HG02870 (cell line): ENCODE measurements around the gene ZNF407.

Experiments
- ATAC-seq: cut with Tn5 transposase; IDR thresholded peaks from one replicate; pipeline ENCODE4 v1.9.1; 2021; ENCODE audit warnings: mild to moderate bottlenecking, moderate library complexity; ENCODE audit not compliant: unreplicated experiment

The ZNF407 gene

DNA sequence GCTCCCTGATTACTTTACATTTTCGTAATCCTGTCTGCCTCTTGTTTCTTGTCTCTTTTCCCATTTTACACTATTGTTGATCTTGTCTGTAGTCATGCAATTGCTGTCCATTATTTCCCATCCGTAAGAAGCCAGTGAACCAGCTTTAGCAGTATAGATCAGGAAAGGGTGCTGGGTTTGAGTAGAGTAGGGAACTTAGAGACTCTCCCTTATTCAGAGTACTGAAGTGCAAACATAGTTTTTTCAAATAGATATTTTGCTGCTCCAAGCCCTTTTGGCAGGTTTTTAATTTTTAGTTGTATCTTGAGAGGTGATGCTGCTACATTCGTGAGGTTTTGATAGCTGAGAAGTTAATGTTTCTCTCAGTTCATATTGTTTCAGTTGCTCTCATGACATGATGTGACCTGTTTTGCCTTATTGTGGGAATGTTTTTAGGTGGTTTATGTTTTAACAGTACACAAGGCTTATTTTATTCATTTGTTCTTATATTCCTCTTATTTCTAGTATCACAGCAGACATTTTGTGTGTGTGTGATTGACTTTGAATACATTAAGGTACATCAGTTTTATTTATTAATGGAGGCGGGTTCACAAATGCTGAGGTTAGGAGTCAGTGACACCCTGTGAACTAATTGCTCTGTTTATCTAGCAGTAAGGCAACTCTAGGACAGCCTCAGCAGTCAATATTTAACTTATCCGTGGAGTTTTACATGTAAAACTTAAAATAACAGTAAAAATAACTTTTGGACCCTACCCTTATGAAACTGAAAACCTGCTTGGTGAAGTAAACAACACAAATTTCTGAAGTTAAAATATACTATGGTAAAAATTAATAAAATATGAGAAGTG is 118.4 kb downstream of the ZNF407 start:
- ATAC-seq = no peak

GRCh38 chr18:74718312-74718711 is 120.6 kb downstream of the ZNF407 start:
- no peak for ATAC-seq

DNA sequence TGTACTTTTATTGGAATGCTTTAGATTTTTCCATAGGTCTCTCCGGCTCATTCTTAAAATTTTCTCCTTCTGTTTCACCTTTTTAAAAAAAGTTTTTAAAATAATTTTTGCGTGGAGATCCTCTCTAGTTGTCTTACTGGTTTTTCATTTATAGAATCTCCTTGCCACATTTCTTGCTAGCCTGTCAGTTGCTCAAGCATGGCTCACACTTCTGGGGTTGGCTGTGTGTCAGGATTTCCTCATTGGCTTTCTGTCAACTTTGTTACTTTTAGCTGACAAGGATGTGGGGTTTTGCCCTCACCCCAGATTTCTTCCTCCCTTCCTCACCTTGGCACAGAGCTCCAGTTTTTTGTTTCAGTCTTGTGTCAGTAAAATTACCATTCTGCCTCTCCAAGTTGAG is 124.6 kb downstream of the ZNF407 start:
- no peak for ATAC-seq

DNA sequence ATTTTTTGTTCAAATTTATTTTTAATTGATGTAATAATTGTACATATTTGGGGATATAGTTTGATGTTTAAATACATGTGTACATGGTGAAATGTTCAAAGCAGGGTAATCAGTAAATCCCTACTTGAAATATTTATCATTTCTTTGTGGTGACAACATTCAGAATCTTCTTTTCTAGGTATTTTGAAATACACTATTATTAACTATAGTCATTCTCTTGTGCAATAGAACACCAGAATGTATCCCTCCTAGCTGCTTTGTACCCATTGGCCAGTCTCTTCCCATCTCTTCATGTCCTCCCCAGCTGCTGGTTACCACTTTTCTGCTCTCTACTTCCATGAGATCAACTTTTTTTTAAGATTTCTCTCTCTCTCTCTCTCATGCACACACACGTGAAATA is 126.5 kb downstream of the ZNF407 start:
- ATAC-seq = no peak

- ATAC-seq = no peak
These were observed 128.0 kb downstream of the ZNF407 start for GRCh38 chr18:74725690-74726089.

DNA sequence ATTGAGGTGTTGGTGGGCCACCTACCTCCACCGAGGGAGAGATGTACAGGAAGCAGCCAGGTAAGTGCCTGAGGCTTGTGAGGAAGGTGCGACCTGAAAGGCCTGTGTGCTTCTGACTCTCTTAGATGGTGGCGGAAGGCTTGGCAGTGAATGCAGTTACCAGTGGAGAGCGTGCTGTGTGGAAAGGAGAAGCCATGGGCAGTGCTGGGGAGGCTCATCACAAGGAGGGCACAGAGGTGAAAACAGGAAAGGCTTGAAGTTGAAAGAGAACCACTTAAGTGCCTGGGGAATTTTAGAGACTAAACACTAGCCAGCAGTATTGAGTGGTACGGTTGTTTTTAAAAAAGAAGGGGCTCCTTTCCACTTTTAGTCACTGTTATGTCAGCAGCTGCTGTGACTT is 130.9 kb downstream of the ZNF407 start:
- no peak for ATAC-seq

DNA sequence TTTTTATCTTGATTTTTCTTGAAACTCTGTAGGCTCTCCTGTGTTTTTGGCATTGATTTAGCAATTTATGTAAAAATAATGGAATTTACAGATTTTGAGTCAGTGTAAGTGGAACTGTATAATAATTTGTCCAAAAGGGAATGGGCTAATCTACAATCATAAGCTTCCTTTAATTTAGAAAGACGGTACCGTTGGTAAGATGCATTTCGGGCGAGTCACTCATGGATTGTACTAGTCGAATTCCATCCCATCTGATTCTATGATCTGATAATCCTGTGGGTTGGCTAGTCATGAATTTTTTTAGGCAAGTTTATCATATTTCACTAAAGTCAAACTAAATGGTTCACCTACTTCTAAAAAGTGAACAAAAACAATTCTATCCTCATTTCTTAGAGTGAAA is 133.4 kb downstream of the ZNF407 start:
- no peak for ATAC-seq

- ATAC-seq = no peak
These were observed 134.7 kb downstream of the ZNF407 start for GRCh38 chr18:74732380-74732779.

- ATAC-seq = no peak
These were observed 135.9 kb downstream of the ZNF407 start for GRCh38 chr18:74733598-74733997.

- ATAC-seq = no peak
These were observed 136.4 kb downstream of the ZNF407 start for GRCh38 chr18:74734013-74734444.

- ATAC-seq = no peak
These were observed 142.3 kb downstream of the ZNF407 start for GRCh38 chr18:74739926-74740325.

DNA sequence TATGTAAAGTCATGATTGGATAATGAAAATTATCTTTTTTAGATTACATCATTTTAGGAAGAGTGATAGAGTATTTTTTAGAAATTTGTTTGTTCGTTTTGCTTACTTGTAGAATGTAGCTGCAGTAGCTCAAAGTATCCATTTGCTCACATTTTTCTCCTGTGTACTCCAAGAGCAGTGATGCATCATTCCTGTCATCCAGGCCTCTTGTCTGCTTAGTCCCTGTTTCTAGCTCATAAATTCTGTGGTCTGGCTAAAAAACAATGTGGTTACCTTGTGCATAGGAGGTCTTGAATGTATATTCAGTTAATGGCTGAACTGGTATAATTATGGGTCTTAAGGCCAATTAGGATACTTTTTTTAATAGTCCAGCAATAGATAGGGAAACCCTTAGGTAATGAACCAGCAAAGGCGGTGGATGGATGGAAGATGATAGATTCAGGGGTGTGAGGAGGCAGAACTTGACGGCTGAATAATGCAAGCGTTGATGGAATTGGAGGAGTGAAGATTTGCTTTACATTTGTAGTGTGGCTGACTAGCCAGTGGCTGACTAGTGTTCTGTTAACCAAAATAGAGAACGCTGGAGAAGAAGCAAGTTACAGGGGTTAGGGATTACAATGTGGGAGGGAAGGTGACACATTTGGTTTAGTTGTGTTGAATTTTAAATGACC is 145.0 kb downstream of the ZNF407 start:
- no peak for ATAC-seq

DNA sequence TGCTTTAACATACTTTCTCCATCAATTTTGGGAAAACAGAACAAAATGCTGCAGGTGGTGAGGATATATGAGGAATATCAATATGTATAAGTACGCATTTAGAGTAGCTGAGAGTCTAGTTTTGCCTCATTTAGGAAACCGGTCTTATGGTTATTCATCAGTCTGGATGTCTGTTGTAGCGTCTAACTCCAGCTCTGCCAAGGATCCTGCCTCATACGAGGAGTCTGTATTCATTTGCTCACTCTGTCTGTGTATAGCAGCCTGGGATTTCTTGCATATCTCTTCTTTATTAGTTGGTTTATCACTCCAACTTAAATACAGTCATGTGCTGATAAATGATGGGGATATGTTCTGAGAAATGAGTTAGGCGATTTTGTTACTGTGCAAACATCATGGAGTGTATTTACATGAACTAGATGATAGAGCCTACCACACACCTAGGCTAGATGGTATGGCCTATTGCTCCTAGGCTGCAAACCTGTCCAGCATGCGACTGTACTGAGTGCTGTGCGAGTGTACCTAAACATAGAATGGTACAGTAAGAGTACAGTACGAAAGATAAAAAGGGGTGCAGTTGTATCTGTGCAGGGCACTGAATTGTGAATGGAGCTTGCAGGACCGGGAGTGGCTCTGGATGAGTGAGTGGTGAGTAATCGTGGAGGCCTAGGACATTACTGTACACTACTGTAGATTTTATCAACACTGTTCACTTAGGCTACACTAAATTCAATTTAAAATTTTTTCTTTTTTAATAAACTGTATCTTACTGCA is 148.1 kb downstream of the ZNF407 start:
- no peak for ATAC-seq

DNA sequence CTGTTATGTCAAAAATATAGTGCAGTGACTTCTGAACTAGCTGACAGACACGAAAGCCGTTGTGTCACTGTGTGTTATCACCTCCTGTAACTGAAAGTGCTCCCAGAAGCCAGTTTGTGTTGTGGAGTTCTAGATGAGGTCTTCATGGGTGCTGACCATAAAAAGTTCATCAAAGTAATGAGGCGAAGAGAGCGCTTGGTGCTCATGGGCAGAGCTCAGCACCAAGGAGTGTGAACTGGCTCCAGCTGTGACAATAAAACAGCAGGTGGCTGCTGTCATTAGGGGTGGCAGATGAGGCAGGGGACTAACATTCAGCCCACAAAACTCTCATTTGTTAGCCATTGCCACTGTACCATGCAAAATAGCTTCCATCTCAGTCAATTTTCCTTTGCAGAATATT is 151.1 kb downstream of the ZNF407 start:
- ATAC-seq = no peak

DNA sequence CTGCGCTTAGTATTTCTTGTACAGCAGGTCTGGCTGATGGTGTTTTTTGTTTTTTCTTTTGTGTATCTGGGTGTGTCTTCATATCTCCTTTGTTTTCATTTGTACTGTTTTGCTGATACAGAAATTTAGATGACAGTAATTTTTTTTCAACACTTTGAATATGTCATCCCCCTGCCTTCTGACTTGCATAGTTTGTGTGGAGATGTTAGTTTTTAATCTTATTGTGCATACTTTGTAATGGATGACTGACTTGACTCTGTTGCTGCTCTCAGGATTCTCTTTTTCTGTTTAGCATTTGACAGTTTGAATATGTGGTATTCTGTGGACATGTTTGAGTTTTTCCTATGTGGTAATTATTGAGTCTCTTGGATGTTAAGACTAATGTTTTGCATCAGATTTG is 161.3 kb downstream of the ZNF407 start:
- no peak for ATAC-seq

DNA sequence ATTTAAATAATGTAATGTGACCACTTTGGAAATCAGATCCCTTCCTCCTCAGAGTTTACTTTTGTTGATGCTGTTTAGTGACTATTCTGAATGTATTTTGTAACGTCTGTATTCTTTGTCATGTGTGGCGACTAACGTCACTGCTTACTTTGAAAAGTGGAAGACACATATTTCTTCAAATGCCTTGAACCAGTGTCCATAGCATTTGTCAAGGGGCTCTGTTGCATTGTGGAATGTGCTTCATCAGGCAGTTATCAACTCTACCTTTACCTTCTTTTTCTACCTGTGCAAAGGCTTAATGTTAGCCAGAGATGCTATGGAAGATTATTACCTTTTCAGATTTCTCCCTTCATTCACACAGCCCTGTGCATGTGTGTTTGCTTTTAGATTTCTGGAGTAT is 162.4 kb downstream of the ZNF407 start:
- no peak for ATAC-seq

DNA sequence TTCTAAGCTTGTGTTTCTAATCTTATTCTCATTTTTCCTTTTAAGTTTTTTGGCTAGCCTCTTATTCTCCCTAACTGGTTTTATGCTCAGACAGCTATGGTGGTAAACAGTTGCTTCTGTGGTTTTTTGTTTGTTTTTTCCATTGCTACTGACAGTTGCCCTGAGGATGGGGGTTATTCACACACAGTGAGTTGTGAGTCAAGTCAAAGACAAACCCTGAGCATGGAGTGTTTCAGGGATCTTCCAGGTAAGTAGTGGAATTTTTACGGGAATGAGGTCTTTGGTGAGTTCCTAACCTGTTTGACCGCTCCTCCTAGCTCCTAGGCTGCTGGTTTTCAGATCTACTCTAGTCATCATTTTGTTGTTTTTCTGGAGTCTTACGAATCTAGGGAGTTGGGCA is 162.8 kb downstream of the ZNF407 start:
- no peak for ATAC-seq

DNA sequence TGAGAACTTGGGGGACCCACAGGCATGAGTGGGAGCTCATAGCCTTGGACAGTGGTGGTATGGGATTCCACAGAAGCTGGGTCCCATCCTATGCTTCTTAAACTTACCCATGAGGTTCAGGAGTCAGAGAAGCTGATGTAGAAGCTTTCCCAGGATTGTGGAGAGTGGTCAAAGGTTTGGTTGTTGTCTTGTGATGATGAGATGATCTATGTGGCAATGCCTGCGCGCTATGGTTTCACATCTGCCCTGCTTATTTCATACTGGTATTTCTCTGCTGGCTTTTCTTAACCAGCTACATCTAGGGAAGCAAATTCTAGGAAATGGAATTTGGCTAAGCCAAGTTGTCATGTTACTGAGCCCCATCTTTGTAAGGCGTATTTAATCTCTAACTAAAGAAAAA is 168.6 kb downstream of the ZNF407 start:
- no peak for ATAC-seq

GRCh38 chr18:74768096-74768495 is 170.4 kb downstream of the ZNF407 start:
- no peak for ATAC-seq

DNA sequence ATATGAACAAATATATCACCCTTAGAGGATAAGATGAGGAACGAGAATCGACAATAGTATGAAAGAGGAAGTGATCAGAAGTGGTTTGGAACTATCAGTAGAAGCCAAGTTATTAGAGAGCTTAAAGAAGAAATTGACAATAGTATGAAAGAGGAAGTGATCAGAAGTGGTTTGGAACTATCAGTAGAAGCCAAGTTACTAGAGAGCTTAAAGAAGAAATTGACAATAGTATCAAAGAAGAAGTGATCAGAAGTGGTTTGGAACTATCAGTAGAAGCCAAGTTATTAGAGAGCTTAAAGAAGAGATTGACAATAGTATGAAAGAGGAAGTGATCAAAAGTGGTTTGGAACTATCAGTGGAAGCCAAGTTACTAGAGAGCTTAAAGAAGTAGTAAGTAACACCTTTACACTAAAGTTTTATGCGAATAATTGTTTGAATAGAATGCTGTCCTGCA is 175.5 kb downstream of the ZNF407 start:
- ATAC-seq = peak; percentile 81

GRCh38 chr18:74774486-74774885 is 176.8 kb downstream of the ZNF407 start:
- no peak for ATAC-seq

GRCh38 chr18:74775239-74775638 is 177.6 kb downstream of the ZNF407 start:
- ATAC-seq = no peak
